H1 (cell line): Measurements from ENCODE around the gene SSTR4. TPM values are rescaled to one million over a fixed set of nuclear protein-coding genes. Genes with fewer than 3 reads are reported as not detected.
A peak's percentile ranks its signal among the peaks of the same experiment; 100 is the strongest.

Experiments
- CTCF ChIA-PET: fragments of 300-600 bp; sonication (Branson Sonifier 250); formaldehyde crosslinking; loops from one replicate; lab custom pipeline; 2021; ENCODE audit not compliant: partially characterized antibody; lab: Charles Lee
- POLR2A ChIA-PET: fragments of 300-600 bp; sonication (Branson Sonifier 250); formaldehyde crosslinking; loops from one replicate; lab custom pipeline; 2021; ENCODE audit warnings: inconsistent platforms; ENCODE audit not compliant: partially characterized antibody; lab: Charles Lee
- DNase-seq, 2 experiments: peaks; one replicate each; pipeline versions ENCODE4 v3.0.0 to v3.0.0-alpha.2; 2010 to 2022; ENCODE audit warnings: low spot score in 2 of 2, low read depth in 1 of 2, mixed read lengths in 1 of 2
- FAIRE-seq: peaks from 2 replicates; lab custom pipeline; 2011; peaks lifted over from hg19 to GRCh38; lab: Jason Lieb, UNC
- H2AFZ ChIP-seq: 2 replicates; pipeline ENCODE4 v1.8.1; 2012; ENCODE audit warnings: low read length, inconsistent platforms
- H2AK5ac ChIP-seq: 2 replicates; pipeline ENCODE4 v1.6.1; 2013; ENCODE audit warnings: low read depth, low read length
- H2BK120ac ChIP-seq: replicated peaks from 2 replicates; pipeline ENCODE3; 2013; ENCODE audit warnings: low read depth, low read length, inconsistent platforms
- H2BK12ac ChIP-seq: 2 replicates; pipeline ENCODE4 v1.6.1; 2013; ENCODE audit warnings: low read depth, low read length
- H2BK15ac ChIP-seq: 2 replicates; pipeline ENCODE4 v1.6.1; 2013; ENCODE audit warnings: low read length
- H2BK20ac ChIP-seq: 2 replicates; pipeline ENCODE4 v1.6.1; 2013; ENCODE audit warnings: low read length
- H2BK5ac ChIP-seq: 2 replicates; pipeline ENCODE4 v1.6.1; 2013; ENCODE audit warnings: low read depth, low read length
- H3K14ac ChIP-seq: 2 replicates; pipeline ENCODE4 v1.6.1; 2013; ENCODE audit warnings: inconsistent platforms; ENCODE audit not compliant: insufficient read length
- H3K18ac ChIP-seq: 2 replicates; pipeline ENCODE4 v1.6.1; 2013; ENCODE audit warnings: low read length; ENCODE audit errors: extremely low read depth
- H3K23ac ChIP-seq: 2 replicates; pipeline ENCODE4 v1.6.1; 2013; ENCODE audit warnings: inconsistent platforms; ENCODE audit not compliant: insufficient read length
- H3K23me2 ChIP-seq: 2 replicates; pipeline ENCODE4 v1.6.1; 2013; ENCODE audit warnings: low read depth, low read length
- H3K27ac ChIP-seq: 2 replicates; pipeline ENCODE4 v1.6.1; 2011; ENCODE audit warnings: low read depth, low read length, inconsistent platforms
- H3K27me3 ChIP-seq, 4 experiments: replicated peaks in 1 of 4; 1 replicate in 1 of 4; 2 replicates in 3 of 4; pipeline versions ENCODE4 v1.6.1 to v1.8.1; 2011 to 2013; ENCODE audit warnings: low read length in 3 of 4, mild to moderate bottlenecking in 3 of 4, inconsistent platforms in 2 of 4, mixed read lengths in 2 of 4, moderate library complexity in 1 of 4; ENCODE audit not compliant: control insufficient read depth in 3 of 4, insufficient read depth in 3 of 4; ENCODE audit errors: extremely low read depth in 1 of 4
- H3K36me3 ChIP-seq, 4 experiments: 2 replicates each; pipeline versions ENCODE4 v1.6.1 to v1.8.1; 2011 to 2013; ENCODE audit warnings: mild to moderate bottlenecking in 4 of 4, low read length in 3 of 4, moderate library complexity in 2 of 4, control low read depth in 1 of 4, inconsistent platforms in 1 of 4; ENCODE audit not compliant: insufficient read depth in 4 of 4, control insufficient read depth in 2 of 4
- H3K4ac ChIP-seq: replicated peaks from 2 replicates; pipeline ENCODE3; 2013; ENCODE audit warnings: low read length, low read depth, mixed read lengths, inconsistent platforms; ENCODE audit not compliant: insufficient read length
- H3K4me1 ChIP-seq, 4 experiments: replicated peaks in 1 of 4; 1 replicate in 1 of 4; 2 replicates in 3 of 4; pipeline versions ENCODE4 v1.6.1 to v1.8.1; 2011 to 2013; ENCODE audit warnings: low read length in 3 of 4, inconsistent platforms in 2 of 4, mixed read lengths in 1 of 4; ENCODE audit not compliant: insufficient read depth in 4 of 4, control insufficient read depth in 3 of 4
- H3K4me2 ChIP-seq, 2 experiments: 2 replicates each; pipeline versions ENCODE4 v1.6.1 to v1.8.1; 2011 to 2013; ENCODE audit warnings: low read depth in 2 of 2, low read length in 2 of 2, control low read depth in 1 of 2, inconsistent platforms in 1 of 2, mild to moderate bottlenecking in 1 of 2; ENCODE audit not compliant: insufficient read depth in 1 of 2
- H3K4me3 ChIP-seq, 4 experiments: fragments of 200-600, 300-600 bp in 1 of 4; sonication (generic), shearing (Covaris generic), sonication (Bioruptor Twin) in 1 of 4; 2 replicates each; pipeline versions ENCODE4 v1.5.1 to v1.8.1; 2011 to 2016; ENCODE audit warnings: low read length in 4 of 4, low read depth in 3 of 4, control low read depth in 2 of 4, inconsistent platforms in 2 of 4, mild to moderate bottlenecking in 2 of 4, mixed read lengths in 1 of 4, moderate library complexity in 1 of 4; ENCODE audit not compliant: insufficient read depth in 2 of 4; ENCODE audit errors: extremely low read depth in 1 of 4
- H3K56ac ChIP-seq: replicated peaks from 2 replicates; pipeline ENCODE3; 2013; ENCODE audit warnings: low read depth, mild to moderate bottlenecking, mixed read lengths, low read length, inconsistent platforms; ENCODE audit not compliant: insufficient read length
- H3K79me1 ChIP-seq: 2 replicates; pipeline ENCODE4 v1.6.1; 2013; ENCODE audit warnings: low read depth, low read length, control low read depth
- H3K79me2 ChIP-seq, 2 experiments: 2 replicates each; pipeline versions ENCODE4 v1.6.1 to v1.8.1; 2012 to 2013; ENCODE audit warnings: low read length in 2 of 2, mild to moderate bottlenecking in 2 of 2, inconsistent platforms in 1 of 2; ENCODE audit not compliant: insufficient read depth in 2 of 2, control insufficient read depth in 1 of 2
- H3K9ac ChIP-seq, 4 experiments: replicated peaks in 1 of 4; 1 replicate in 1 of 4; 2 replicates in 3 of 4; pipeline versions ENCODE4 v1.6.1 to v1.8.1; 2011 to 2013; ENCODE audit warnings: low read depth in 3 of 4, low read length in 3 of 4, control low read depth in 2 of 4, mild to moderate bottlenecking in 2 of 4, moderate library complexity in 2 of 4, inconsistent platforms in 1 of 4; ENCODE audit errors: extremely low read depth in 1 of 4
- H3K9me3 ChIP-seq, 2 experiments: 2 replicates each; pipeline versions ENCODE4 v1.6.1 to v1.8.1; 2012 to 2013; ENCODE audit warnings: mild to moderate bottlenecking in 2 of 2, moderate library complexity in 2 of 2, control low read depth in 1 of 2, inconsistent platforms in 1 of 2, low read depth in 1 of 2, low read length in 1 of 2, mixed read lengths in 1 of 2; ENCODE audit not compliant: insufficient read depth in 2 of 2
- H4K20me1 ChIP-seq, 2 experiments: replicated peaks in 1 of 2; 2 replicates each; pipeline versions ENCODE3 to v1.8.1; 2011 to 2013; ENCODE audit warnings: inconsistent platforms in 2 of 2, low read length in 2 of 2, mild to moderate bottlenecking in 1 of 2; ENCODE audit not compliant: insufficient read depth in 2 of 2, control insufficient read depth in 1 of 2
- H4K5ac ChIP-seq: 2 replicates; pipeline ENCODE4 v1.6.1; 2013; ENCODE audit warnings: low read length, low read depth, mixed read lengths, inconsistent platforms; ENCODE audit not compliant: insufficient read length
- H4K8ac ChIP-seq: 2 replicates; pipeline ENCODE4 v1.8.0; 2013; ENCODE audit warnings: mild to moderate bottlenecking, moderate library complexity, low read length, inconsistent platforms; ENCODE audit not compliant: insufficient read depth; ENCODE audit errors: extremely low read depth
- H4K91ac ChIP-seq: replicated peaks from 2 replicates; pipeline ENCODE3; 2013; ENCODE audit warnings: low read length, mixed read lengths, inconsistent platforms; ENCODE audit not compliant: insufficient read length
- BRCA1 ChIP-seq: IDR thresholded peaks from 2 replicates; pipeline ENCODE4 v1.6.1; 2012; ENCODE audit warnings: low read depth, low read length, improper control_type of control experiment
- JUN ChIP-seq: IDR thresholded peaks from 2 replicates; pipeline ENCODE4 v1.6.1; 2011; ENCODE audit warnings: low read depth, mild to moderate bottlenecking, improper control_type of control experiment, low read length
- JUND ChIP-seq: IDR thresholded peaks from 2 replicates; pipeline ENCODE4 v1.6.1; 2011; ENCODE audit warnings: mild to moderate bottlenecking, improper control_type of control experiment, low read length
- POLR2A ChIP-seq, 2 experiments: IDR thresholded peaks; 1 replicate in 1 of 2; 2 replicates in 1 of 2; pipeline ENCODE4 v1.6.1; 2011; ENCODE audit warnings: low read depth in 2 of 2, low read length in 2 of 2, mild to moderate bottlenecking in 2 of 2; ENCODE audit errors: control extremely low read depth in 1 of 2
- RAD21 ChIP-seq, 2 experiments: IDR thresholded peaks in 1 of 2; conservative IDR thresholded peaks in 1 of 2; 2 replicates each; pipeline ENCODE4 v1.6.1; 2011; ENCODE audit warnings: low read depth in 2 of 2, low read length in 2 of 2, improper control_type of control experiment in 1 of 2, inconsistent platforms in 1 of 2, mild to moderate bottlenecking in 1 of 2, moderate library complexity in 1 of 2
- TBP ChIP-seq: IDR thresholded peaks from 2 replicates; pipeline ENCODE4 v1.6.1; 2011; ENCODE audit warnings: low read depth, low read length, improper control_type of control experiment
- WGBS, 2 experiments: shearing (Covaris generic) in 1 of 2; methylation state at CpG; one replicate each; pipeline versions ENCODE4 v1.1.6 to v1.1.7; 2013 to 2015; ENCODE audit warnings: low lambda C conversion rate in 2 of 2, mixed read lengths in 2 of 2, inconsistent platforms in 1 of 2, low coverage in 1 of 2, missing lambda C conversion rate in 1 of 2; ENCODE audit not compliant: insufficient replicate concordance in 2 of 2, insufficient coverage in 1 of 2, insufficient read length in 1 of 2; ENCODE audit errors: extremely low coverage in 1 of 2, missing lambda C conversion rate in 1 of 2; 5-methylcytosine and 5-hydroxymethylcytosine counted together
- polyA plus RNA-seq, 7 experiments: library from polyadenylated mRNA; depleted of rRNA in 3 of 7; stranded (reverse) in 5 of 7; unstranded in 2 of 7; fragments of >200 nt in 5 of 7; fragments of 200-250 nt in 2 of 7; gene quantifications; 1 replicate in 5 of 7; 2 replicates in 1 of 7; 4 replicates in 1 of 7; pipeline versions ENCODE4 v1.2.1 to v1.2.3, GENCODE V29; 2011 to 2013; ENCODE audit warnings: missing spikeins in 2 of 7, mixed read lengths in 2 of 7
- total RNA-seq: library from RNA; stranded (reverse); fragmentation: NEBNext Ultra II Directional; extraction: Animal tissue kit (Norgen Biotek cat#: 25700); gene quantifications from 2 replicates; pipeline ENCODE4 v1.2.1, GENCODE V29; 2021
- TF ChIP-seq, protein P1 (sequence below): IDR thresholded peaks from 2 replicates; pipeline ENCODE4 v1.6.1; 2012; ENCODE audit warnings: inconsistent platforms
- TF ChIP-seq, protein P2 (sequence below), 3 experiments: IDR thresholded peaks; 1 replicate in 2 of 3; 2 replicates in 1 of 3; pipeline versions ENCODE4 v1.5.1 to v1.6.1; 2011; ENCODE audit warnings: low read length in 3 of 3, mild to moderate bottlenecking in 3 of 3, inconsistent platforms in 2 of 3, low read depth in 1 of 3, moderate library complexity in 1 of 3; ENCODE audit not compliant: insufficient read depth in 1 of 3; ENCODE audit errors: control extremely low read depth in 1 of 3

SSTR4 gene
- total and polyA plus RNA-seq, 2 of the 8 experiments (the other 6 are each of a cell fraction or from before 2014, with no cell fraction given): 0.05 TPM; not detected in 1

DNA sequence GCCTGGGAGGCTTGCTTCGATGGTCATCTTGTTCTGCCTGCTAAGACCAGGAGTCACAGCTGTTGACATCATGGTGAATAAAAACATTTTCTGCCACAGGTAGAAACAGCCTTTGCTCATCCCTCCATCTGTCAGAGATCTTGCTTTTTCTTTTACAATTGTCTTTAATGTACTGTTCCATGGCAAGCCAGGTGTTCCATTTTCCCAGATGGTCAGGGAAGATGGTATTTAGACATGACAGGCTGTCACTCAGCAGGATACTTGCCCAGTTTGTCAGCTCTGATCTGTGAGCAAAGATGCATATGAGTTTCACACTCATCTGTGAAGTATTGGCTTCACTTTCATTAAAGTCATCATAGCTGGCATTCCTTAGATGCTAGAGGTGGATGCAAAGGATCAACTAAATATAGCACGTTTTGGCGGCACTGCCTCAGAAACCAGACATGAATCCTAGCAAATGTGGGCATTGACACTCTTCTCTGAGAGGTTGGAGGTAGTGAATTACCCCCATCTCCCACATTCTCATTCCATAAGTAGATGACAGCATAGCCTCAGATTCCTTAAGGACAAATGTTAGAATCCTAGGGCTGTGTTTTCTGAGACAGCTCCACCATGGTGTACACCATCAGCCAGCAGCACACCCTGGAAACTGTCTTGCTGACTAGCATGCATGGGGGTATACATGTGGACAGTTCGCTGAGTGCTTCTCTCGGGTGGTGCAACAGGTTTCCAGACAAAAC is 4.2 kb downstream of the SSTR4 start:
- peaks cover 0 to 5% of the 10 kb centered on the region in 2 experiments; a peak in 1 of 4 replicates for H3K9me3 ChIP-seq
- ChIA-PET POLR2A (no interaction called here), CTCF (interaction anchor here (0.9 to 1.5 kb wide), 3 partner anchors 9 to 348 kb away, joined by 3 to 6 read pairs (median 4); no protein-coding TSS in a partner anchor)
- no peak overlapping the region for H4K91ac ChIP-seq
- no peak overlapping the region for H3K23ac ChIP-seq
- H2BK20ac ChIP-seq: no peak overlapping the region
- no peaks in the 10 kb centered on the region; a peak in 1 of 8 replicates for H3K36me3 ChIP-seq
- no peak overlapping the region for H3K56ac ChIP-seq
- TF ChIP-seq RAD21 (IDR thresholded peaks at IDR 0.05 in 1 of 2, conservative IDR thresholded peaks at IDR 0.05 in 1 of 2; ENCODE audit: low read depth in 2 of 2, low read length in 2 of 2) (no peak), JUN (no peak), POLR2A (IDR thresholded peaks at IDR 0.05; ENCODE audit: control extremely low read depth in 1 of 2, low read depth in 2 of 2, low read length in 2 of 2) (no peak), BRCA1 (no peak), JUND (no peak), TBP (no peak)
- TF ChIP-seq, protein P1, sequence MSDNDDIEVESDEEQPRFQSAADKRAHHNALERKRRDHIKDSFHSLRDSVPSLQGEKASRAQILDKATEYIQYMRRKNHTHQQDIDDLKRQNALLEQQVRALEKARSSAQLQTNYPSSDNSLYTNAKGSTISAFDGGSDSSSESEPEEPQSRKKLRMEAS: no peak
- TF ChIP-seq, protein P2, sequence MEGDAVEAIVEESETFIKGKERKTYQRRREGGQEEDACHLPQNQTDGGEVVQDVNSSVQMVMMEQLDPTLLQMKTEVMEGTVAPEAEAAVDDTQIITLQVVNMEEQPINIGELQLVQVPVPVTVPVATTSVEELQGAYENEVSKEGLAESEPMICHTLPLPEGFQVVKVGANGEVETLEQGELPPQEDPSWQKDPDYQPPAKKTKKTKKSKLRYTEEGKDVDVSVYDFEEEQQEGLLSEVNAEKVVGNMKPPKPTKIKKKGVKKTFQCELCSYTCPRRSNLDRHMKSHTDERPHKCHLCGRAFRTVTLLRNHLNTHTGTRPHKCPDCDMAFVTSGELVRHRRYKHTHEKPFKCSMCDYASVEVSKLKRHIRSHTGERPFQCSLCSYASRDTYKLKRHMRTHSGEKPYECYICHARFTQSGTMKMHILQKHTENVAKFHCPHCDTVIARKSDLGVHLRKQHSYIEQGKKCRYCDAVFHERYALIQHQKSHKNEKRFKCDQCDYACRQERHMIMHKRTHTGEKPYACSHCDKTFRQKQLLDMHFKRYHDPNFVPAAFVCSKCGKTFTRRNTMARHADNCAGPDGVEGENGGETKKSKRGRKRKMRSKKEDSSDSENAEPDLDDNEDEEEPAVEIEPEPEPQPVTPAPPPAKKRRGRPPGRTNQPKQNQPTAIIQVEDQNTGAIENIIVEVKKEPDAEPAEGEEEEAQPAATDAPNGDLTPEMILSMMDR (IDR thresholded peaks at IDR 0.05; ENCODE audit: control extremely low read depth in 1 of 3, insufficient read depth in 1 of 3, low read depth in 1 of 3, low read length in 3 of 3): no peak
- H3K27me3 ChIP-seq: peaks cover 21 to 49% (median 38%) of the 10 kb centered on the region in 4 experiments
- H2BK5ac ChIP-seq: no peak overlapping the region
- peak overlapping the region; percentile 19; the same call in 1 of the 2 replicates for H2BK12ac ChIP-seq
- no peak overlapping the region for H2AK5ac ChIP-seq
- no peaks in the 10 kb centered on the region for H4K20me1 ChIP-seq
- H3K27ac ChIP-seq: no peak overlapping the region
- H2BK15ac ChIP-seq: no peak overlapping the region
- no peak overlapping the region for H3K4ac ChIP-seq
- no peaks in the 10 kb centered on the region for H3K79me1 ChIP-seq
- WGBS, 2 experiments: 91% methylated on average over 5 of the region's 5 CpGs; no CpG with 5 or more reads in 1 of the 2 experiments
- H3K23me2 ChIP-seq: peaks cover 4% of the 10 kb centered on the region; the same call in 1 of the 2 replicates
- no peak overlapping the region for H4K8ac ChIP-seq
- H3K4me1 ChIP-seq: peaks cover 3 to 18% (median 8%) of the 10 kb centered on the region in 4 experiments; a peak in 6 of 7 replicates
- H4K5ac ChIP-seq: no peak overlapping the region
- no peak overlapping the region for H2AFZ ChIP-seq
- DNase-seq: no peak
- no peak for FAIRE-seq
- H3K4me2 ChIP-seq: no peak overlapping the region
- no peak overlapping the region for H3K9ac ChIP-seq
- no peak overlapping the region for H3K18ac ChIP-seq
- H3K4me3 ChIP-seq: no peak overlapping the region
- no peak overlapping the region for H3K14ac ChIP-seq
- H3K79me2 ChIP-seq: no peaks in the 10 kb centered on the region
- H2BK120ac ChIP-seq: no peak overlapping the region
